GM21723 (cell line): ENCODE data around the gene LLPH.
"Not testable (repeated sequence)": the region's sequence is repeated elsewhere in the genome, so short reads cannot be mapped to it uniquely, and the experiment has no call there.

Source experiments
- ATAC-seq: cut with Tn5 transposase; IDR thresholded peaks from one replicate; pipeline ENCODE4 v1.9.1; 2021; ENCODE audit warnings: mild to moderate bottlenecking, moderate library complexity; ENCODE audit not compliant: unreplicated experiment

The LLPH gene

GRCh38 chr12:66130267-66131066, at the start of gene LLPH:
TSS of gene LLPH (minus strand) at chr12:66130750. CDS start at chr12:66129106, 1,644 bp downstream.
- peak; percentile 99 for ATAC-seq

DNA sequence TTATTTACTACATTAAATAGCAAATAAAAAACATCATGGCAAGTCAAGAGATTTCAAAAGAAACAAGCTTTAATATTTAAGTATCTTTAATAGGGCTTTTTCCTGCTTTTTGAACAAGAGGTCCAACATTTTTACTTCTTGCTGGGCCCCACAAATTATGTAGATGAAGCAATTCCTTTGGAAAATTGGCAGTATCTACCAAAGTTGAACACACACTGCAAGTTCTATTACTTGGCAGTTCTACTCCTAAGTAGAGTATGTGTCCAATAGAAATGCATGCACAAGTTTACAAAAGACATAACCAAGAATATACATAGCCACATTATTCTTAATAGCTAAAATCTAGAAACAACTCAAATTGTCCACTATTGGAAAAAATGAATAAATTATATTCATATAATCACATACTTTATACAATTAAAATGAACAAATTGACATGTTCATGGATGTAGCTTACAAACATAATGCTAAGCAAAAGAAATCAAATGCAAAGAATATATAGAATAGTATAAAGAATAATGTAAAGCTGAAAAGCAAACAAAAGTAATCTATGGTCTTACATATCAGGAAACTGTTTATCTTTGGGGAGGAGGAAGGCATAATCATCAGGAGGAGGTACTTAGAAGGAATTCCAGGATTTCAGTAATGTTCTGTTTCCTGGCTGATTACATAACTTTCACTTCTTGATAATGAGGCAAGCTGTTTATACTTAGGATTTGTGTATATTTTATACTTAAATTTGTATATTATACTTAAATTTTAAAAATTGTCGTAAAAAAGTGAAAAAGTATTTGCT, 45.8 kb upstream of the LLPH start:
- no peak for ATAC-seq

- not testable (repeated sequence) for ATAC-seq
These were observed 44.1 kb upstream of the LLPH start for GRCh38 chr12:66174391-66175325.

DNA sequence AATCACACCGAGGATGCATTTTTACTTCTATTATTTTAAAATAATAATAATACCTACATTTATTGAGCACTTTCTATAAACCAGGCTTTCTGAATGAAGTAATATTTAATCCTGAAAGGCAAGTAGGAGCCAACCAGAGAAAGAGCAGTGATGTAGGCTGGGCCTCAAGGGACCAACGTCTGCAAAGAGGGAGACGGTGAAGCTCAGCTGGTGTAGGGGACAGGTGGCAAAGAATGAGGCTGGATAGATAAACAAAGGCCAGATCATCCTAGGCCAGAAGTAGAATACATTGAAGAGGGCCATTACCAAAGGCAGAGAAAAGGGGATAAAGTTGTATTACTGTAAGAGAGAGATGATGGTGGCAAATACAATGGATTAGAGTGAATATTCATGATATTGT, 40.1 kb upstream of the LLPH start:
- no peak for ATAC-seq

DNA sequence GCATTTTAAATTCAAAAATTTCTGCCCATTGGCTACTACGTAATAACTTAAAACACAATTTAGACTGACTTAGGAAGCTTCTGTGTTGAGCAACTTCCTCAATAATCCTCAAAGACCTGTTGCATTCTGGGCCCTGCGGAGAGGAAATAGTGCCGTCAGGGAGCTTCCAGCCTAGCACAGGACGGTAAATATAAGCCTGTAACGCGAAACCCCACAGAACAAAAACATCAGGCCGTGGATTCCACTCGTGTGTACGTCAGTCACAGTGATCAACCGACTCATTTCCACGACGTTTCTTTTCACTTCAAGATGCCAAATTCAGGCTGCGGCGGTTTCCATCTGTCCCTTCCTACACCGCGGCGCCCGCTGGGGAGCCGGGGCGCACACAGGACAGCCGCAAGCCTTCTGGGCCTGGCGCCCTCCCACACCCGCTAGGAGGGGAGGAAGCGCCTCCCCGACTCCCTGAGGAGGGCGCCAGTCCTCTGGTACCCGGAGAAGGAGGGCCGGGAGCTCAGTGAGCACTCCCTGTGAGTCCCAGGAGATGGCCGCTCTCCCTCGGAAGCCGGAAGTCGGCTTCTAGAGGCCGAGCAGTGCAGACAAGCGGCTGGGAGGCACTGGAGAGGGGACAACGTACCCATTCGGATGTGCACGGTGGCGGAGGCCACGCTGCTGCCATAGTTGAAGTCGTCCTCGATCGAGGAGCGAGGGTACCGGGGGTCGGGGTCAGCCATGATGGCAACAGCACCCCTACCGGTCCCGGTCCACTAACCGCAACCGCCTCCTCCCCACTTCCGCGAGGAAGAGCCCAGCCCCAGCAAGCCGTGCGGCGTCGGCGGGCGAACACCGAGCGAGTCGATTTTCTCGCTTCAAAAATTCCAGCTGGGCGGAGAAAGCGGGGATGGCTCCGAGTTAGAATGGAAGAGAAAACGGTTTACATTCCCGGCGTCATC, 38.9 kb upstream of the LLPH start, which contains the start of gene TMBIM4:
Gene TMBIM4 (minus strand): TSS at position 776 of the 950 bp plus-strand sequence. CDS start 45 bp downstream, at position 731.
- peak; percentile 90 for ATAC-seq

GRCh38 chr12:66168410-66168809, 37.9 kb upstream of the LLPH start:
- ATAC-seq = no peak

DNA sequence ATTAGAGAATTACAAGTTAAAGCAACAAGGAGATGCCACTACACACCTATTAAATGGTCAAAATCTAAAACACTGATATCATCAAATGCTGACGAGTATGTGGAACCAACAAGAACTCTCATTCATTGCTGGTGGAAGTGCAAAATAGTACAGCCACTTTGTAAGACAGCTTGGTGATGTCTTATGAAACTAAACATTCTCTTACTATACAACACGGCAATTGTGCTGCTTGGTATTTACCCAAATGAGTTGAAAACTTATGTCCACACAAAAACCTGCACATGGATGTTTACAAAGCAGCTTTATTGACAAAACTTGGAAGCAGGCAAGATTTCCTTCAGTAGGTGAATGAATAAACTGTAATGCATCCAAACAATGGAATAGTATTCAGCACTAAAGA, 36.0 kb upstream of the LLPH start:
- no peak for ATAC-seq

GRCh38 chr12:66165141-66165540, 34.6 kb upstream of the LLPH start:
- no peak for ATAC-seq

DNA sequence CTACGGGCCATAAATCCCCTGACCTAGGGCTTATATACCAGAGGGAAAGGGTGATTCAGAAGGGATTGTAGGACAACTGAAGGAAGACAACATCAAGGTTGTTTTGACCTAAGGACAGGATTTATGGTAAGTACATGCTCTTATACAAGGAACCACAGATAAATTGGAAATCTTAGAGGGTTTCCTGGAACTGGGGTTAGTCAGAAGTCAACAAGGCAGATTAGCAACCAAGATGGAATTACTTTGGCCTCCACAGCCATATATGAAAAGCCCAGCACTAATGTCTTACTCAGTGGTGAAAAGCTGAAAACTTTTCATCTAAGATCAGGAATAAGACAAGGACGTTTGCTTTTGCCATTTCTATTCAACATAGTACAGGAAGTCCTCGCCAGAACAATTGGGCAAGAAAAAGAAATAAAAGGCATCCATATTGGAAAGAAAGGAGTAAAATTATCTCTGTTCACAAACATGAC, 33.8 kb upstream of the LLPH start:
- no peak for ATAC-seq

GRCh38 chr12:66163289-66163688, 32.7 kb upstream of the LLPH start:
- ATAC-seq = no peak

- no peak for ATAC-seq
These were observed 32.2 kb upstream of the LLPH start for GRCh38 chr12:66162701-66163100.

DNA sequence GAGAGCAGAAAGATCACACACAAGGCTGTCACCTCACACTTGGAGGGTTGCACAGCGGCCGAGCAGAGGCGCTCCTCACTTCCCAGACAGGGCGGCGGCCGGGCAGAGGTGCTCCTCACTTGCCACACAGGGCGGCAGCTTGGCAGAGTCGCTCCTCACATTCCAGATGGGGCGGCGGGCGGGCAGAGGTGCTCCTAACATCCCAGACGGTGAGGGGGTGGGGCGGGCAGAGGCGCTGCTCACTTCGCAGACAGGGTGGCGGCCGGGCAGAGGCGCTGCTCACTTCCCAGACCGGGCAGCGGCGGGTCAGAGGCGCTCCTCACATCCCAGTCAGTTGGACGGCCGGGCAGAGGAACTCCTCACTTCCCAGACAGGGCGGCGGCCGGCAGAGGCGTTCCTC, 30.2 kb upstream of the LLPH start:
- no peak for ATAC-seq

DNA sequence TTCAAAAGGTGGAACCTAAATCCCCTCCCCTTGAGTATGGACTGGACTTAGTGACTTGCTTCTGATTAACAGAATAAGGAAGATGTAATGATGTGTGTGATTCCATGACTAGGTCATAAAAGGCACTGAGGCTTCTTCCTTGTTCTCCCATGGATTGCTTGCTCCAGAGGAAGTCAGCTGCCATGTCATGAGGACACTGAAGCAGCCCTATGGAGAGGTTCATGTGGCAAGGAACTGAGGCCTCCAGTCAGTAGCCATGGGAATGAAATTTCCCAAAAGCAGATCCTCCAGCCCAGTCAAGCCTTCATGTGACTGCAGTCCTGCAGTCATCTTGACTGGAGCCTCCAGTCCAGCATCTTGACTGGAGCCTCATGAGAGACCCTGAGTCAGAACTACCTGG, 28.6 kb upstream of the LLPH start:
- ATAC-seq = no peak

- no peak for ATAC-seq
These were observed 26.1 kb upstream of the LLPH start for GRCh38 chr12:66156654-66157053.

DNA sequence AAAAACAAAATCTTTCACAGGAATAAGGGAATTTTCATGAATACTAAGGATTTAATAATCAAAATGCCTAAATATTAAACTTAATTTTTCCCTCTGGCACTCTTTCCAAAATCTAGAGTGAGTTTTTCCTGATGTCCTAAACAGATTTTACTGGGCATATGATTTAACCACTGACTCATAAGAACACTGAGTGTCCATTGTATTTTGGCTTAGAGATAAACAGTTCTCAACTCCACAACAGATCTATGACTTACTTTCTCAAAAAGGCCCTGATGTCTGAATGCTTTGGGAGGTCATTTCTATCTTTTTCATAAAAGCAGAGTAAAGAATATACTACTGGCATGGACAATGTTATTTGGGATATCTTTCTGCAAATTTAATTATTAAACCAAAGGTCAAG, 24.2 kb upstream of the LLPH start:
- no peak for ATAC-seq

GRCh38 chr12:66152732-66153131, 22.2 kb upstream of the LLPH start:
- ATAC-seq = no peak

GRCh38 chr12:66149702-66150398, 19.3 kb upstream of the LLPH start:
- ATAC-seq = no peak

DNA sequence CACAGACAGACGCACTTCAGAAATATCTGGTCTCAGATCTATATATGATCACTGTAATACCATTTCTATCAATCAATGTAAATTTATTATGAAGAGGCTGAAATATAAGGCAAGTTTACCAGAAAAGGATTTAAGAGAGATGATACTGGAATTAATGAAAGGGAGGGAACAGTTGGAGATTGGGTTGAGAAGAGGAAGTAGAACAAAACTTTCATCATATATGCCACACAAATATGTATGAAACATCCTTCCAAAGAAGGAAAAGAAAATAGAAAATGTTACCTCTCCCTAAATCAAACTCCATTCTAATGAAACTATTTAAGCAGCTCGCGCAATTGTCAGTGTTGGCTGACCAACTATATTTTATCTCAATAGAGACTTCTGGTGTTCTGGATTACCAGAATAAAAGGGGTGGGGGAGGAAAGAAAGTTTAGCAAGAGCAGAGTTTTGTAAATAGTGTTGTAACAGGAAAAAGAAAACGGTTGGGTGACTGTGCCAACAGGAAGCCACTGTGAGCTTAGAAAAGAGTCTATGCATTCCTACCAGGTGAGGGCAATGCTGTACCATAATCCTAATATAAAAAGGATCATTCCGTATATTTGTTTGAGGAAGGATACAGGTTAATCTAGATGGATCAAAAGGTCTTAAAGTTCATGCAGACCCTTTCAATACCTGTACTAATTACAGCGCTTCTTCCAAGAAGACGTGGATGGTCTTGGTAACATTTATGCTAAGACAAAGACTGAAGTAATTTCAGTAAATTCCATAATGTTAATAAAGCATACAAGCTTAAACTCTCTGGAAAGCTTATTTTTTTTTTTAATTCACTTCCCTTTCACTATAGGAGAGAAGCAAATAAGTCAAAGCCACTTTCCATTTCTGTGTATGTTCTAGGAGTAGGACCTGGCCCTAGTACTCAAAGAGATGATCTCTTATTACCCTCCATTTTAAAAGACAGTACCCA, 14.5 kb upstream of the LLPH start:
- no peak for ATAC-seq
